ENCODE data around the gene PTPN1. TPM values are rescaled to one million over a fixed set of nuclear protein-coding genes. Genes with fewer than 3 reads are reported as not detected.

The PTPN1 gene
- total and polyA plus RNA-seq, 3 donors from 2014 or later: 42.0 to 44.3 (median 44.0) TPM

- intact Hi-C loops (cut with DNase I; ENCODE audit: low total_unique reads): no loop called here
- no peak overlapping the region for H3K4me3 ChIP-seq
Measured at GRCh38 chr20:50585214-50585613, 75.0 kb downstream of the PTPN1 start.

GRCh38 chr20:50585678-50586077, 75.5 kb downstream of the PTPN1 start:
- Histone ChIP-seq H3K9me3 (no peaks in the 10 kb centered on the region), H3K4me3 (no peak overlapping the region), H3K27ac (no peak overlapping the region), H3K27me3 (no peaks in the 10 kb centered on the region), H3K36me3 (ENCODE audit: low read depth, missing control alignments) (no peaks in the 10 kb centered on the region), H3K4me1 (no peaks in the 10 kb centered on the region)
- 88 to 94% methylated on average over 9 of the region's 9 CpGs for WGBS, 2 donors
- TF ChIP-seq CTCF (IDR thresholded peaks at IDR 0.05) (no peak), POLR2A (IDR thresholded peaks at IDR 0.05) (no peak)
- intact Hi-C loops (cut with DNase I; ENCODE audit: low total_unique reads): no loop called here
- no peak for DNase-seq

More at GRCh38 chr20:50585214-50585613, 75.0 kb downstream of the PTPN1 start:
- Histone ChIP-seq H3K27me3 (no peaks in the 10 kb centered on the region), H3K4me1 (no peaks in the 10 kb centered on the region), H3K9me3 (no peaks in the 10 kb centered on the region), H3K36me3 (ENCODE audit: low read depth, missing control alignments) (no peaks in the 10 kb centered on the region), H3K27ac (no peak overlapping the region)
- TF ChIP-seq POLR2A (IDR thresholded peaks at IDR 0.05): no peak
- TF ChIP-seq CTCF (IDR thresholded peaks at IDR 0.05): no peak
- WGBS, 2 donors: 58 to 60% methylated on average over 5 of the region's 5 CpGs
- DNase-seq: no peak

- Histone ChIP-seq H3K9me3 (no peaks in the 10 kb centered on the region), H3K4me1 (no peaks in the 10 kb centered on the region), H3K27ac (no peak overlapping the region), H3K4me3 (no peak overlapping the region), H3K27me3 (no peaks in the 10 kb centered on the region), H3K36me3 (ENCODE audit: low read depth, missing control alignments) (no peaks in the 10 kb centered on the region)
- intact Hi-C loops (cut with DNase I; ENCODE audit: low total_unique reads): no loop called here
- WGBS, 2 donors: 89 to 94% methylated on average over 9 to 13 of the region's 13 CpGs
- DNase-seq: no peak
- TF ChIP-seq POLR2A (IDR thresholded peaks at IDR 0.05): no peak
- no peak for TF ChIP-seq CTCF (IDR thresholded peaks at IDR 0.05)
Measured at GRCh38 chr20:50586531-50587232, 76.5 kb downstream of the PTPN1 start.

GRCh38 chr20:50587291-50587961, 77.2 kb downstream of the PTPN1 start:
- DNase-seq: no peak
- no peaks in the 10 kb centered on the region for H3K27me3 ChIP-seq
- no peak for TF ChIP-seq POLR2A (IDR thresholded peaks at IDR 0.05)
- no peak for TF ChIP-seq CTCF (IDR thresholded peaks at IDR 0.05)
- H3K9me3 ChIP-seq: no peaks in the 10 kb centered on the region
- WGBS, 2 donors: 86 to 90% methylated on average over 16 to 19 of the region's 19 CpGs
- H3K4me3 ChIP-seq: no peak overlapping the region
- intact Hi-C loops (cut with DNase I; ENCODE audit: low total_unique reads): no loop called here
- H3K4me1 ChIP-seq: peaks cover 3% of the 10 kb centered on the region
- H3K36me3 ChIP-seq (ENCODE audit: low read depth, missing control alignments): no peaks in the 10 kb centered on the region
- H3K27ac ChIP-seq: no peak overlapping the region
